HG03045 (cell line): ENCODE data around the gene MGARP.
A peak's percentile ranks its signal among the peaks of the same experiment; 100 is the strongest.

Source experiments
- ATAC-seq: cut with Tn5 transposase; IDR thresholded peaks from one replicate; pipeline ENCODE4 v1.9.1; 2021; ENCODE audit warnings: mild to moderate bottlenecking, moderate library complexity; ENCODE audit not compliant: unreplicated experiment

Gene MGARP

GRCh38 chr4:139245590-139245989 lies 34.4 kb downstream of the MGARP start:
- no peak for ATAC-seq

GRCh38 chr4:139243448-139244365 lies 36.3 kb downstream of the MGARP start:
- no peak for ATAC-seq

- ATAC-seq: no peak
These were observed 37.4 kb downstream of the MGARP start for GRCh38 chr4:139242511-139243051.

- ATAC-seq: no peak
These were observed 38.3 kb downstream of the MGARP start for GRCh38 chr4:139241784-139242151.

- no peak for ATAC-seq
These were observed 38.8 kb downstream of the MGARP start for GRCh38 chr4:139241086-139241783.

- ATAC-seq: no peak
These were observed 40.8 kb downstream of the MGARP start for GRCh38 chr4:139239127-139239772.

- no peak for ATAC-seq
These were observed 45.8 kb downstream of the MGARP start for GRCh38 chr4:139234253-139234652.

- peak; percentile 56 for ATAC-seq
These were observed 50.4 kb downstream of the MGARP start for GRCh38 chr4:139229534-139230039.

- no peak for ATAC-seq
These were observed 52.2 kb downstream of the MGARP start for GRCh38 chr4:139227729-139228404.

- ATAC-seq: no peak
These were observed 56.2 kb downstream of the MGARP start for GRCh38 chr4:139223682-139224317.

- no peak for ATAC-seq
These were observed 57.8 kb downstream of the MGARP start for GRCh38 chr4:139222215-139222614.

- no peak for ATAC-seq
These were observed 58.3 kb downstream of the MGARP start for GRCh38 chr4:139221687-139222086.

GRCh38 chr4:139219450-139220055 lies 60.5 kb downstream of the MGARP start:
- no peak for ATAC-seq
